ENCODE measurements around the gene COL28A1.

Gene COL28A1

DNA sequence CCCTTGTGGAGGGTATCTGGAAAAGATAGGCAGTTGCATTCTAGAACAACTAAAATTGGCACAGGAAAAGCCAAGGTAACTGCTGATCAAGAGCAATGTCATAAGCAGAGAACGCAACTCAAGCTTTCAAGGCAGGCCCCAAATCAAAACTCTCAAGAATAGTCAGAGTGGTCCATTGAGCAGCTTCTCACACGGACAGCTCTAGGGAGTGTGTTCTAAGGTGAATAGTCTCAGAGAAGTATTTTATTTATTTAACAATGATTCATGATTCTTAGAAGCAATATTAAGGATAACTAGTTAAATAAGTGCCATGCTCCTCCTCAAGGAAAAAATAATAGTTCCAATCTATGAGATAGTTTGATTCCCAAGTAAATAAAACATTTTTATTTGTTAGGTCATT lies 83.0 kb downstream of the COL28A1 start:
- DNase-seq: no peak

- DNase-seq: no peak
These were observed 83.6 kb downstream of the COL28A1 start for GRCh38 chr7:7452119-7452518.

GRCh38 chr7:7449055-7449454 lies 86.6 kb downstream of the COL28A1 start:
- DNase-seq: no peak

GRCh38 chr7:7446616-7447015 lies 89.1 kb downstream of the COL28A1 start:
- DNase-seq: no peak

DNA sequence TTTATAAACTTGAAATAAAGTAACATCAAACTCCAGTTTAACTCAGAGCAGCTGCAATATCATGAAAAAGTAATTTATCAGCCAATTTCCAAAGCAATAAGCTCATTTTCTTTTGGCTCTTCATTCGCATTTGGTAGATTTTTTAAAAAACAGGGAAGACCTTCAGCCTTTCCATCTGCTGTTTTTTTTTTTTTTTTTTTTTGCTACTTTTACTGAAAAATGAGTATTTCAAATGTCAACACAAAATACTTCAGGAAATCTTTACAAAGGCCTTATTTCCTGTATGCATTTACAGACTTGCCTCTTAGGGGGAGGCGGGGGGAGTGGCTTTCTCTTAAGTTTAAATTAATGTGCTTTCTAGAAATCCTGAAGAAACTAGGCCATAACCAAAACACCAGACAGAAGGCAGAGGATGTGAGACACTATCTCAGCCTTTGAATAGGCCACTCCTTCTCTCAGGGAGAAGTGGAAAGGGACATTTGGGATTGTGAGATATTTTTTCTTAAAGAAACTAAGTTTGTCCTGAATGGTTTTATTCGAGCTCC lies 91.8 kb downstream of the COL28A1 start:
- no peak for DNase-seq

- DNase-seq: no peak
These were observed 96.1 kb downstream of the COL28A1 start for GRCh38 chr7:7439564-7439963.

DNA sequence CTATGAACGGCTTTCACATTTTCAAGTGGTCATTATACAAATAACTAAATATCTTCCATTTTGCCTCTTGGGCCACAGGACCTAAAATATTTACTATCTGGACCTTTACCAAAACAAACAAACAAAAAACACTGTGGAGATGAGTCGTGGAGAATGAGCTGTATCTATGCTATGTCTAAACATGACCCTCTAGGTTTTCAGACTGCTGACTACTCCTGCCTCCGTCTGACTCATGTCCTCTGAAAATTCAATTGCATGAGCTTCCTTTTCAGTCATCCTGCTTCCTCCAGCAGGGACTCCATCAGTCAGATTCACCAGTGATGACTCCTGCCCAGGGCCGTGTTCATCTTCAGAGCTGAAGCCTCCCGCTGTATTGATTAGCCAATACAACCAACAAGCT lies 96.8 kb downstream of the COL28A1 start:
- peak in 1 of 2 experiments; percentile 45 for DNase-seq

DNA sequence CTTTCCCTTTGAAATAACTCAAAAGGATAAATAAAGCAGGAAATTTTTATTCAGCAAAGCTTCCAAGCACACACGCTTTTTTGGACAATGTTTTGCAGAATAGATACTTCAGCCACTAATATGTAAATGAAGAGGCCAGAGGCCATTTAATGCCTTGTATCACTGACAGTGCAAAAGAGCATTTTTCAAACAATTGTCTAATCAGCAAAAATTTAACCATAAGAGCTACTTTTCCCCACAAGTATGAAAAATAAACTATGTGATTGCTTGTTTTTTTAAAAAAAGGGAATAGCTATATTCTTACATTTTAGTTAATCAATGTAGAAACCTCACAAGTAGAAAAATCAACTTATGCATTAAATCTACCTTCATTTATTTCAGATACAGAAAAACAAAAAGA lies 99.7 kb downstream of the COL28A1 start:
- DNase-seq: no peak

- DNase-seq: no peak
These were observed 101.3 kb downstream of the COL28A1 start for GRCh38 chr7:7434329-7434728.

GRCh38 chr7:7433811-7434210 lies 101.9 kb downstream of the COL28A1 start:
- DNase-seq: no peak

DNA sequence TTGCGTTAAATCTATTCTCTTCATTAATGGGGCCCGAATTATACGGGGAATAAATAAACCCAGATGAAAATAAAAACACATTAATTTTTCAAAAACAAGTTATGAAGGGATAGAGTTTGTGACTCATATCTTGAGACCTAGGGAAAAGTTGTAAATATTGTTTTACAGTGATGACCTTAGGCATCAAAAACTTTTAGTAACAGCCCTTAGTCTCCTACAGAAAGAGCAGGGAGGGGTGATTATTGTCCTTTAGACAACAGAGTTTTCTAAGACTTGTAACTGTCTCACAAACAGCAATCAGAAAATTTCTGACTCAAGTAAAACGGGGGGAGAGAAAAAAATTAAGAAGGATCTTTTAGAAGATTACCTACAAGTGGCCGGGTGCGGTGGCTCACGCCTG lies 102.7 kb downstream of the COL28A1 start:
- no peak for DNase-seq

DNA sequence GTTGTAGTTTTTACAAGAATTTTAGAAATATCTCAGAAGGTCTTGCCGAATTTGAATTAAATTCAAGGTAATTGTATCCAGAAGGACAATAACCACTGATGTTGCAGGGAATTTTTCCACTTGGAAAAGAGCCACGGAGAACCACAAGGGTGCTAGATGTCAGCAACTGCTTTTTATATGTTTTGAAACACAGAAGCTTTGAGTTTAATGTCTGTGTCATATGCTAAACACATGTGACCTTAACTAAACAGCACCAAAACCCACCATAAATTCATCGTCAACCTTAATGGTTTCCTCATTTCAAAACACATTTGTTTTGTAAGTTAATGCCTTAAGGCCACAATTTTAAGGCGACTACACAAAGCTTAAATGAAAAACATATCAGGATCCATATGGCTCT lies 106.9 kb downstream of the COL28A1 start:
- DNase-seq: no peak

- DNase-seq: no peak
These were observed 108.3 kb downstream of the COL28A1 start for GRCh38 chr7:7427363-7427762.

DNA sequence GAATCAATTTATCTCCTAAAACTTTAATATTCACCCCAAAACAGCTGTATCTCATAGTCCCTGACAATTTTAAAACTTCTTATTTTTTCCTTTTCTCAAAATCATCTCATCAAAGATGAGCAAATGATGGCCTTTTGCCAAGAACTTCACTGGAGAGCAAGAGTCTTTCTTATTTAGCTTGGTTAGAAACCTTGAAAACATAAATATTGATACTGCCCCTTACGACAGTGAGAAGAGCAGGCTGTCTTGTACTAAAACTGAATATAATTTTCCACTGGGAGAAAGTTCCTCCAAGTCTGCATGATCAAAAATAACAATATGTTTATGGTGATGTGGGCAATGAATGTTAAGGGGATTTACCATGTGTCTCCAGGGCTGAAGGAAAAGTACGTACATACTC lies 109.0 kb downstream of the COL28A1 start:
- no peak for DNase-seq

DNA sequence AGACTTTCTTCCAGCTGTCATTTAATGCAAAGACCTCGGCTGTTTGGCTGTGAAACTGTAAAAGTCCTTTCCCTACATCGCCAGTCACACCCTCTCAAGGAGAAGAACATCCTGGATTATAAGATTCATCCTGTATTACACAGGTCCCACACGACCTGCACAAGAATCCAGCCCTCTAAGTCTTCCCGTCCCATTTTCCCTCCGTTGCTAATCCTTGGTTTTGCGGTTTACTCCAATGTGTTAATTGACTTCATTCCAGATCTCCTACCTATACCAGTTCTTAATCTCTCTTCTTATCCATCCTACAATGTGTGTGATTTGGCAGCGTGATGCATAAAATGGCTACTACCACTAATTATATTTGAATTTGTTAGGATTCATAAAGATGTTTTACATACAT lies 110.4 kb downstream of the COL28A1 start:
- DNase-seq: no peak

DNA sequence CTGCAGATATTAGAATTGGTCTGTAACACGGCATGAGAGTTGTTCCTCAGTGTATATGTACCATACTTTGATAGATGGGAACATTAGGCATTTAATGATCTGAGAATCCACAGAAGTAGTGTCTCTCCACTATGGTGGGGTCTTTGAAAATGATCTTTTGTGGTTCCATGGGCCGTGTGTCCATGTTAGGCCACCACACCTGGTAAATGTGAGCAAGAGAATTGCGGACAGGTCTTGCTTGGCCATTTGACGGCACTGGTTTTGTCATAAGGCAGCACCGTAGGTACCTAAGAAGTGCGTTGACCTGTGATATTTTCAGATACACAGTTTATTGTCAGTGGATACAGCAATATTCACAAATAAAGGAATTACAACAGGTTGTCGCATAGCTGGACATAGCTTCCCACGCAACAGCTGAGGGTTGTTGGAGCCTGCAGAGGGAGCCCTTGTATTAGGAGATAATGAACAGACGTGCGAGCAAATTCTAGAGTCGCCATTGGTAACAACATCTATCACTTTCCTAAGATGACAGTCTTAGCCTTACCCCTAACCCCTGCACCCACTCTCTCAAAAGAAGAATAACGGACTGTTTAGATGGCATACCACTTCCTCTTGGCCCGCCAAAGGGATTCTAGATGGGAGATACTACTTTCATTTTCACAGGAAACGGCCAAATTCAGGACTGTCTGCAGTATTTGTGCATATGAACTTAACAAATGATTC lies 111.4 kb downstream of the COL28A1 start:
- DNase-seq: peak; percentile 82 to 86

GRCh38 chr7:7422641-7423040 lies 113.0 kb downstream of the COL28A1 start:
- no peak for DNase-seq

- no peak for DNase-seq
These were observed 113.8 kb downstream of the COL28A1 start for GRCh38 chr7:7421826-7422225.

DNA sequence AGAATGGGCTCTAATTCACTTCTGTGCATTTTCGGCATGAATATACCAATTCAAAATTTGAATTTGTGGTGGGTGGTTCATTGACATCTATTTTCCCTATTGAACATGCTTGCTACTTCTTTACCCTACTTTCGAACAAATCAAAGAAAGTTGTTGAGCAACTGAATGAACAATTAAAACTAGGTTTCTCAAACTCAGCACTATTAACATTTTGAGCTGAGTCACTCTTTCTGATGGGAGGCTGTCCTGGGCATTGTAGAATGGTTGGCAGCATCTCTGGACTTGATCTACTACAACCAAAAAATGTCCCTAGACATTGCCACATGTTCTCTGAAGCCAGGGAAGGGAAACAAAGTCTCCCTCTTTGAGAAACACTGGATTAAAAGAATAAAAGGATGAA lies 116.7 kb downstream of the COL28A1 start:
- DNase-seq: no peak

DNA sequence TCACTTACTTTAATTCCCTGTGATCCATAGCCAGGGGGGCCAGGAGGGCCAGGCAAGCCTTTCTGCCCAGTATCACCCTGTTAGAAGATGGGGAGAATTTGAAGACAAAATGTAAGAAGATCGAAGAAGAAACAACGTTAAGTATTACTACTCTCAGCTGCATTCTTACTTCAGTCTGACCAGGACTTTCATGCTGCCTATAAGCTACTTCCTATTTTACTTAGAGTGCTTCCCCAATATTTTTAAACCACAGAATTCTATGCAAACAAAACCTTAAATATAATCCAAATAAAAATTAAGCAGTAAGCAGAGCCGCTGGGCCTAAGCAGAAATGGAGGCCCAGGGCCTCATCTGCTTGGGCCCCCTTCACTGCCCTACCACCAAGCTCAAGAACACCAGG lies 117.8 kb downstream of the COL28A1 start:
- DNase-seq: no peak

DNA sequence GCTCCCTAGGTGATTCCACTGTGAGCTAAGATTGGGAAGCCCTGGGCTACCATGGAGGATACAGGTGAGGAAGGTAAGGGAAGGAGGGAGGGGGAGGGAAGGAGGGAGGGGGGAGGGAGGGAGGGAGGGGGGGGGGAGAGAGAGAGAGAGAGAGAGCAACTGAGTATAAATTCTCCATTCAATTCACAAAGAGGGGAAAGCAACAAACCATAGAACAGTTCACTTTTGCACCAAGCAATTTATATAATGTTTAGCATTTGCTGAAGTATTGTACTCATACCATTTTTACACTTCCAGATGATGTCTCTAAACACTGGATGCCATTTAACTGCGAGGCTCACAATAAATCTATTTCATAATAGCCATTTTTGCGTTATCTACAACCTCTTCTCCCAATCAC lies 118.3 kb downstream of the COL28A1 start:
- no peak for DNase-seq

- peak in 1 of 2 experiments; percentile 38 for DNase-seq
These were observed 119.4 kb downstream of the COL28A1 start for GRCh38 chr7:7416031-7416858.

DNA sequence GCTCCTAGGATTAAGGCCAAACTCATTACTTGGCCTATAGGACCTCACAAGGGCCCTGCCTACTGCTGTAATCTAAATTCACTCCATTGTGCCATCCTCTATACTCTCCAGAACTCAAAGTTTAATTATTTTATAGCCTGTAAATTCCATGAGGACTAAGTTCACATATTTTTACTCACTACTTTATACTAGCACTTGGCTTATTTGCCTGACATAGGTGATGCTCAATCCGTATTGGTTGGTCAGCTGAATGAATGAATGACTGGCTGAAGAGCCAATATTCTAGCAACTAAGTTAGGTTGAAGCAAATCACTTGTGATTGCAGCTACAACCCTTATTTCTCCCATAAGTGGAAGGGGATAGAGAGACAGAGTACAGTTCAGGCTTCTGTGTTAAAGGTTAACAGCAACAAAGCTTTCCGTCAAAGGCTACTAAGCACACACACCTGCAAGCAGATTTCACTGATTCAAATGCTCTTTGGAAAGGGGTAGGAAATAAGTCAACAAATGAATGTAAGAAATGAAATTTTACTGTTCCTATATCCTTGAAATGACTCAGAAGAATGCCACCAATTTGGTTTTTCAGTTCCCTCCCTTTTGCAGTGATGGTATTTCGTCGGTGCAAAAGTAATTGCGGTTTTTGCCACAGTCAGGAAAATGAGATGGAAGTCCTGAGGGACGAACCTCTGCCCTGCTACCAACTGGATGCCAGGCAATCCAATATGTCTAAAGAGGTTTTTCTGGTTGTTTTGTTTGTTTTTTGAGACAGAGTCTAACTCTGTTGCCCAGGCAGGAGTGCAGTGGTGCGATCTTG lies 120.7 kb downstream of the COL28A1 start:
- no peak for DNase-seq
